Measurements from ENCODE around the gene MUC2. TPM values are rescaled to one million over a fixed set of nuclear protein-coding genes. Genes with fewer than 3 reads are reported as not detected.

MUC2 gene
- total RNA-seq, 1 experiment from 2014 or later: not detected

- POLR2A ChIA-PET (ENCODE audit: low non-redundant PET): interaction anchor here (0.7 kb wide), 1 partner anchor 84 kb away, joined by 3 read pairs; no protein-coding TSS in a partner anchor
- H3K4me1 ChIP-seq (ENCODE audit: insufficient read depth, low read length, poor library complexity, severe bottlenecking): no peaks in the 10 kb centered on the region
- H3K36me3 ChIP-seq (ENCODE audit: insufficient read depth, low read length, poor library complexity, severe bottlenecking): no peaks in the 10 kb centered on the region
- H3K27me3 ChIP-seq (replicated peaks; ENCODE audit: insufficient read depth, low read depth, low read length, poor library complexity): no peaks in the 10 kb centered on the region
- CTCF ChIA-PET: no interaction called here
- H3K4me3 ChIP-seq (ENCODE audit: low read depth, low read length, poor library complexity, severe bottlenecking): no peak overlapping the region
- no peaks in the 10 kb centered on the region for H3K9me3 ChIP-seq (ENCODE audit: low read depth, low read length, poor library complexity, severe bottlenecking)
- no peak for TF ChIP-seq CTCF (conservative IDR thresholded peaks at IDR 0.05; ENCODE audit: low read depth, low read length)
- TF ChIP-seq EZH2 (IDR thresholded peaks at IDR 0.05; ENCODE audit: borderline replicate concordance, low read depth, low read length, poor library complexity, severe bottlenecking): no peak
- H3K27ac ChIP-seq (ENCODE audit: low read depth, low read length, poor library complexity, severe bottlenecking): no peak overlapping the region
- DNase-seq (ENCODE audit: low spot score): no peak
- intact Hi-C loops (cut with micrococcal nuclease; ENCODE audit: unreplicated experiment): no loop called here
- no TSS peak for BruUV-seq (replicated peaks)
Measured at GRCh38 chr11:1057806-1058205, 16.9 kb upstream of the MUC2 start.

GRCh38 chr11:1059759-1060158 lies 14.9 kb upstream of the MUC2 start:
- ChIA-PET CTCF (interaction anchor here (0.6 kb wide), 1 partner anchor 474 kb away, joined by 5 read pairs; no protein-coding TSS in a partner anchor), POLR2A (ENCODE audit: low non-redundant PET) (interaction anchor here (0.5 kb wide), 1 partner anchor 200 kb away, joined by 3 read pairs; no protein-coding TSS in a partner anchor)
- H3K9me3 ChIP-seq (ENCODE audit: low read depth, low read length, poor library complexity, severe bottlenecking): no peaks in the 10 kb centered on the region
- no peaks in the 10 kb centered on the region for H3K4me1 ChIP-seq (ENCODE audit: insufficient read depth, low read length, poor library complexity, severe bottlenecking)
- no peak for DNase-seq (ENCODE audit: low spot score)
- TF ChIP-seq EZH2 (IDR thresholded peaks at IDR 0.05; ENCODE audit: borderline replicate concordance, low read depth, low read length, poor library complexity, severe bottlenecking) (no peak), CTCF (conservative IDR thresholded peaks at IDR 0.05; ENCODE audit: low read depth, low read length) (no peak)
- no peak overlapping the region for H3K4me3 ChIP-seq (ENCODE audit: low read depth, low read length, poor library complexity, severe bottlenecking)
- intact Hi-C loops (cut with micrococcal nuclease; ENCODE audit: unreplicated experiment): no loop called here
- H3K36me3 ChIP-seq (ENCODE audit: insufficient read depth, low read length, poor library complexity, severe bottlenecking): no peaks in the 10 kb centered on the region
- no peaks in the 10 kb centered on the region for H3K27me3 ChIP-seq (replicated peaks; ENCODE audit: insufficient read depth, low read depth, low read length, poor library complexity)
- no TSS peak for BruUV-seq (replicated peaks)
- H3K27ac ChIP-seq (ENCODE audit: low read depth, low read length, poor library complexity, severe bottlenecking): no peak overlapping the region

- ChIA-PET POLR2A (ENCODE audit: low non-redundant PET) (no interaction called here), CTCF (interaction anchor here (0.6 kb wide), 1 partner anchor 473 kb away, joined by 5 read pairs; no protein-coding TSS in a partner anchor)
- TF ChIP-seq EZH2 (IDR thresholded peaks at IDR 0.05; ENCODE audit: borderline replicate concordance, low read depth, low read length, poor library complexity, severe bottlenecking) (no peak), CTCF (conservative IDR thresholded peaks at IDR 0.05; ENCODE audit: low read depth, low read length) (no peak)
- DNase-seq (ENCODE audit: low spot score): no peak
- Histone ChIP-seq H3K4me3 (ENCODE audit: low read depth, low read length, poor library complexity, severe bottlenecking) (no peak overlapping the region), H3K36me3 (ENCODE audit: insufficient read depth, low read length, poor library complexity, severe bottlenecking) (no peaks in the 10 kb centered on the region), H3K9me3 (ENCODE audit: low read depth, low read length, poor library complexity, severe bottlenecking) (no peaks in the 10 kb centered on the region), H3K27ac (ENCODE audit: low read depth, low read length, poor library complexity, severe bottlenecking) (no peak overlapping the region), H3K4me1 (ENCODE audit: insufficient read depth, low read length, poor library complexity, severe bottlenecking) (no peaks in the 10 kb centered on the region), H3K27me3 (replicated peaks; ENCODE audit: insufficient read depth, low read depth, low read length, poor library complexity) (no peaks in the 10 kb centered on the region)
- intact Hi-C loops (cut with micrococcal nuclease; ENCODE audit: unreplicated experiment): no loop called here
- no TSS peak for BruUV-seq (replicated peaks)
Measured at GRCh38 chr11:1060410-1060809, 14.3 kb upstream of the MUC2 start.
